OCI-LY1 (cell line): ENCODE data around the gene LRP5.

ENCODE experiments used
- CTCF ChIP-seq: fragments of 200-600 bp; sonication (generic), shearing (Covaris generic); IDR thresholded peaks from 2 replicates; pipeline ENCODE4 v1.5.1; 2017; ENCODE audit warnings: mild to moderate bottlenecking, antibody characterized with exemption, low read length, moderate library complexity, mixed read lengths
- EZH2 ChIP-seq: fragments of 200-600 bp; sonication (generic), shearing (Covaris generic); IDR thresholded peaks from 2 replicates; pipeline ENCODE4 v1.8.0; 2017; ENCODE audit warnings: borderline replicate concordance, mixed run types, mild to moderate bottlenecking, antibody characterized with exemption, low read length, moderate library complexity, mixed read lengths

- no peak for TF ChIP-seq CTCF
- no peak for TF ChIP-seq EZH2
Observed at GRCh38 chr11:68374531-68374930, 62.1 kb downstream of the LRP5 start.
